NCI-H446 (cell line): ENCODE data around the gene SAPCD2.

Experiments used
- DNase-seq, 2 experiments: peaks; one replicate each; lab custom pipeline; 2025; lab: John Stamatoyannopoulos, UW

SAPCD2 gene

GRCh38 chr9:137030538-137031527 lies 39.5 kb downstream of the SAPCD2 start:
- no peak for DNase-seq

GRCh38 chr9:137030006-137030405 lies 40.4 kb downstream of the SAPCD2 start:
- no peak for DNase-seq

GRCh38 chr9:137029058-137029936 lies 41.1 kb downstream of the SAPCD2 start:
- DNase-seq = peak in 1 of 2 experiments; percentile 33

- DNase-seq = peak in 1 of 2 experiments; percentile 60
Measured at GRCh38 chr9:137028263-137029057, 41.9 kb downstream of the SAPCD2 start.

- DNase-seq = no peak
Measured at GRCh38 chr9:137027369-137028262, 42.7 kb downstream of the SAPCD2 start, which contains the start of gene ABCA2. TSS of gene ABCA2 (minus strand) at chr9:137028237. CDS start at chr9:137028140, 97 bp downstream.

- DNase-seq = no peak
Measured at GRCh38 chr9:137026828-137027227, 43.5 kb downstream of the SAPCD2 start.

GRCh38 chr9:137026384-137026783 lies 44.0 kb downstream of the SAPCD2 start:
- no peak for DNase-seq

GRCh38 chr9:137025517-137025966 lies 44.8 kb downstream of the SAPCD2 start:
- DNase-seq = no peak

- no peak for DNase-seq
Measured at GRCh38 chr9:137023583-137023991, 46.8 kb downstream of the SAPCD2 start.

- DNase-seq = no peak
Measured at GRCh38 chr9:137023157-137023556, 47.2 kb downstream of the SAPCD2 start.

GRCh38 chr9:137022662-137023008 lies 47.7 kb downstream of the SAPCD2 start:
- no peak for DNase-seq

GRCh38 chr9:137021979-137022661 lies 48.2 kb downstream of the SAPCD2 start:
- peak in 1 of 2 experiments; percentile 23 for DNase-seq

- DNase-seq = no peak
Measured at GRCh38 chr9:137021568-137021978, 48.8 kb downstream of the SAPCD2 start.

GRCh38 chr9:137020771-137021567 lies 49.4 kb downstream of the SAPCD2 start:
- DNase-seq = no peak

- DNase-seq = no peak
Measured at GRCh38 chr9:137019891-137020683, 50.3 kb downstream of the SAPCD2 start.

GRCh38 chr9:137018761-137019559 lies 51.4 kb downstream of the SAPCD2 start:
- DNase-seq = no peak

GRCh38 chr9:137017791-137018497 lies 52.4 kb downstream of the SAPCD2 start:
- no peak for DNase-seq
